ENCODE measurements around the gene COPZ2. TPM values are rescaled to one million over a fixed set of nuclear protein-coding genes. Genes with fewer than 3 reads are reported as not detected.
A peak's percentile ranks its signal among the peaks of the same experiment; 100 is the strongest.

The COPZ2 gene
- total and polyA plus RNA-seq, 9 of the 15 experiments (the other 6 are each of a cell fraction or from before 2014, with no cell fraction given) = 0.22 to 0.49 TPM; not detected in 7

- TF ChIP-seq CBX1 (IDR thresholded peaks at IDR 0.05; ENCODE audit: low read depth) (no peak), VEZF1 (CRISPR knock-in tag; IDR thresholded peaks at IDR 0.05) (peak; percentile 64), USF2 (CRISPR knock-in tag; IDR thresholded peaks at IDR 0.05) (no peak), ATF1 (CRISPR knock-in tag; IDR thresholded peaks at IDR 0.05) (no peak), ATF1 (tag; IDR thresholded peaks at IDR 0.05) (no peak), ZNF764 (CRISPR knock-in tag; IDR thresholded peaks at IDR 0.05; ENCODE audit: low read depth) (no peak), CUX1 (CRISPR knock-in tag; IDR thresholded peaks at IDR 0.05) (no peak), JUND (IDR thresholded peaks at IDR 0.05; ENCODE audit: borderline replicate concordance, low read depth, low read length) (0 out of 2 replicates have a peak, but pooled peaks have one; percentile 15), JUND (tag; IDR thresholded peaks at IDR 0.05; ENCODE audit: borderline replicate concordance, low read depth, low read length) (no peak), GMEB1 (CRISPR knock-in tag; IDR thresholded peaks at IDR 0.05) (no peak), ARID1B (IDR thresholded peaks at IDR 0.05) (0 out of 2 replicates have a peak, but pooled peaks have one; percentile 10), FOSL1 (tag; conservative IDR thresholded peaks at IDR 0.05) (peak; percentile 40; the same call in 1 of the 2 replicates), ZNF696 (CRISPR knock-in tag; conservative IDR thresholded peaks at IDR 0.05) (no peak)
Observed at GRCh38 chr17:48045316-48046001, 7.9 kb upstream of the COPZ2 start (continued).

All from K562 (cell line).